ENCODE data around the gene OSBPL5. TPM values are rescaled to one million over a fixed set of nuclear protein-coding genes. Genes with fewer than 3 reads are reported as not detected.

The OSBPL5 gene
- total RNA-seq, 1 experiment from 2014 or later: 16.1 TPM

DNA sequence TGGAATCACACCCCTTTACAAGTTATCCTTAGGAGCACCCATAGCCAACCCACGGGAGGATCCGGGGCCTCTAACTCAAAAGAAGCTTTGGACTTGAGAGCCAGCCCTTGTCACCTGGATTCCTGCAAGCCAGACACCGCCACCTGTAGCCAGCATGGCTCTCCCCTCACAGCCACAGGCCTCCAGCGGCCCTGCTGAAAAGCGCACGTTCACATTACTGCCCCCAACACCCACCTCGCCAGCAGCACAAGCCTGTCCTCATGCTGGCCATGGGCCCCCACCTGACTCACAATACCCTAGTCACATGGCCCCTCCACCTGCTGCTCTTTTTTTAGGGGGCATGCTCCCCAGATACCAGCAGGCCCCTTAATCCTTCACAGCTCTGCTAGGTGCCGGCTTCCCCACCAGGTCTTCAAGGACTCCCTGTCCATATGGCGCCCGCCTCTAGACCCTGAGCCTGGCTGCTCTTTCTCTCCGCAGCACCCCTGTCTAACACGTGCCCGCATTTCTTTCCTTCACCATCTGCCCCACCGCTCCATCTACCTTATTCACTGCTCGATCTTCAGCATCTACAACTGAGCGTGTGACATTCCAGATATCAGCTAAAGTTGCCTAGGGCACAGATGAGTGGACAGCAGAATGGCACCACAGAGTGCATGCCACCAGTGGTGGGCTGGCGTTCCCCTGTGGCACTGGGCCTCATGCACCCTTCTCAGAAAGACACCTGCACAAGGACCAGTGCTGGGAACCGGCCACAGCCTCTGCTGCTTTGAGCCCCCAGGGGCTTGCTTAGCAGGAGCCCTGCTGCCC, 114.5 kb downstream of the OSBPL5 start:
- H2BK5ac ChIP-seq (ENCODE audit: insufficient read length, low read length): no peak overlapping the region
- no peaks in the 10 kb centered on the region for H3K27me3 ChIP-seq (ENCODE audit: insufficient read depth, low read length)
- no peaks in the 10 kb centered on the region for H3K4me1 ChIP-seq (ENCODE audit: insufficient read depth, low read length)
- Mint-ChIP-seq H3K4me3 (no peak overlapping the region), H3K27me3 (ENCODE audit: low read depth) (no peaks in the 10 kb centered on the region), H3K36me3 (ENCODE audit: insufficient read depth in 1 of 3, low read depth in 3 of 3) (peaks cover 10 to 46% (median 44%) of the 10 kb centered on the region in 3 experiments; a peak in 6 of 7 replicates), H3K9me3 (no peaks in the 10 kb centered on the region), H3K27ac (peak overlapping the region in 2 of 3 experiments; percentile 31 to 53; a peak in 4 of 7 replicates), H3K4me1 (peaks cover 34 to 37% of the 10 kb centered on the region in 2 experiments)
- no peak overlapping the region for H2AFZ ChIP-seq (ENCODE audit: low read length)
- no CpG with 5 or more reads among the region's 18 CpGs for WGBS (ENCODE audit: extremely low coverage, insufficient read length, low lambda C conversion rate)
- no peaks in the 10 kb centered on the region for H3K23me2 ChIP-seq (ENCODE audit: insufficient read length, low read depth, low read length, poor library complexity, severe bottlenecking)
- no peak overlapping the region for H2BK120ac ChIP-seq (ENCODE audit: low read depth, low read length, poor library complexity, severe bottlenecking)
- peaks cover 27% of the 10 kb centered on the region; the same call in 1 of the 2 replicates for H3K79me2 ChIP-seq (ENCODE audit: insufficient read depth, low read length)
- H3K9ac ChIP-seq (ENCODE audit: extremely low read depth, insufficient read length, low read length): no peak overlapping the region
- H3K14ac ChIP-seq (ENCODE audit: insufficient read depth, low read length): no peak overlapping the region
- H4K8ac ChIP-seq (replicated peaks; ENCODE audit: insufficient read length, low read depth, low read length): no peak overlapping the region
- no peak overlapping the region for H2BK12ac ChIP-seq (ENCODE audit: insufficient read length, low read depth, low read length)
- no peak overlapping the region for H3K27ac ChIP-seq (ENCODE audit: insufficient read length, low read depth, low read length)
- H2BK20ac ChIP-seq (ENCODE audit: low read depth, low read length, poor library complexity, severe bottlenecking): no peak overlapping the region
- H3K4ac ChIP-seq (ENCODE audit: low read depth, low read length): no peak overlapping the region
- no peaks in the 10 kb centered on the region for H3K9me3 ChIP-seq (ENCODE audit: control insufficient read depth, low read depth, low read length)
- no peak overlapping the region for H3K56ac ChIP-seq (ENCODE audit: insufficient read length, low read depth, low read length)
- no peak overlapping the region for H4K91ac ChIP-seq (ENCODE audit: insufficient read length, low read depth, low read length)
- no peak overlapping the region for H4K5ac ChIP-seq (ENCODE audit: insufficient read length, low read depth, low read length)
- TF ChIP-seq, protein P1, sequence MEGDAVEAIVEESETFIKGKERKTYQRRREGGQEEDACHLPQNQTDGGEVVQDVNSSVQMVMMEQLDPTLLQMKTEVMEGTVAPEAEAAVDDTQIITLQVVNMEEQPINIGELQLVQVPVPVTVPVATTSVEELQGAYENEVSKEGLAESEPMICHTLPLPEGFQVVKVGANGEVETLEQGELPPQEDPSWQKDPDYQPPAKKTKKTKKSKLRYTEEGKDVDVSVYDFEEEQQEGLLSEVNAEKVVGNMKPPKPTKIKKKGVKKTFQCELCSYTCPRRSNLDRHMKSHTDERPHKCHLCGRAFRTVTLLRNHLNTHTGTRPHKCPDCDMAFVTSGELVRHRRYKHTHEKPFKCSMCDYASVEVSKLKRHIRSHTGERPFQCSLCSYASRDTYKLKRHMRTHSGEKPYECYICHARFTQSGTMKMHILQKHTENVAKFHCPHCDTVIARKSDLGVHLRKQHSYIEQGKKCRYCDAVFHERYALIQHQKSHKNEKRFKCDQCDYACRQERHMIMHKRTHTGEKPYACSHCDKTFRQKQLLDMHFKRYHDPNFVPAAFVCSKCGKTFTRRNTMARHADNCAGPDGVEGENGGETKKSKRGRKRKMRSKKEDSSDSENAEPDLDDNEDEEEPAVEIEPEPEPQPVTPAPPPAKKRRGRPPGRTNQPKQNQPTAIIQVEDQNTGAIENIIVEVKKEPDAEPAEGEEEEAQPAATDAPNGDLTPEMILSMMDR (conservative IDR thresholded peaks at IDR 0.05): no peak
- no peak overlapping the region for H3K18ac ChIP-seq (ENCODE audit: insufficient read length, low read depth, low read length)
- H3K23ac ChIP-seq (ENCODE audit: insufficient read length, low read depth, low read length): no peak overlapping the region
- peaks cover 7% of the 10 kb centered on the region for H3K79me1 ChIP-seq (ENCODE audit: insufficient read depth, low read depth, low read length, poor library complexity, severe bottlenecking)
- no peak overlapping the region for H2AK5ac ChIP-seq (ENCODE audit: insufficient read length, low read length)
- H4K20me1 ChIP-seq (ENCODE audit: control insufficient read depth, insufficient read depth, insufficient read length): no peaks in the 10 kb centered on the region
- no peak overlapping the region for H2BK15ac ChIP-seq (ENCODE audit: low read depth, low read length)
- no peak overlapping the region for H3K4me2 ChIP-seq (ENCODE audit: insufficient read depth, insufficient read length, low read length)
- DNase-seq: no peak
- H3T11ph ChIP-seq (ENCODE audit: low read length): no peak overlapping the region
